Neuronal stem cell (in vitro differentiated cells): ENCODE data around the gene MSANTD4.

Experiments
- DNase-seq: peaks from one replicate; pipeline ENCODE4 v3.0.0-alpha.2; 2013; ENCODE audit warnings: low spot score
- H2AFZ ChIP-seq: one replicate; pipeline ENCODE4 v1.6.1; 2013; ENCODE audit warnings: mild to moderate bottlenecking, low read length, inconsistent platforms
- H2AK5ac ChIP-seq: 2 replicates; pipeline ENCODE4 v1.6.1; 2013; ENCODE audit warnings: low read depth, mild to moderate bottlenecking, inconsistent platforms, low read length, moderate library complexity, mixed read lengths
- H2BK120ac ChIP-seq: 2 replicates; pipeline ENCODE4 v1.6.1; 2013; ENCODE audit warnings: low read depth, mild to moderate bottlenecking, inconsistent platforms, low read length, moderate library complexity, mixed read lengths
- H2BK12ac ChIP-seq: one replicate; pipeline ENCODE4 v1.6.1; 2013; ENCODE audit warnings: low read length, inconsistent platforms
- H2BK15ac ChIP-seq: 2 replicates; pipeline ENCODE4 v1.6.1; 2013; ENCODE audit warnings: mild to moderate bottlenecking, low read length, inconsistent platforms, mixed read lengths
- H2BK5ac ChIP-seq: one replicate; pipeline ENCODE4 v1.6.1; 2013; ENCODE audit warnings: inconsistent platforms, mild to moderate bottlenecking, low read length, moderate library complexity
- H3K14ac ChIP-seq: one replicate; pipeline ENCODE4 v1.6.1; 2013; ENCODE audit warnings: low read length, inconsistent platforms
- H3K18ac ChIP-seq: 2 replicates; pipeline ENCODE4 v1.6.1; 2013; ENCODE audit warnings: low read length, inconsistent platforms
- H3K23ac ChIP-seq: 2 replicates; pipeline ENCODE4 v1.6.1; 2013; ENCODE audit warnings: low read depth, mild to moderate bottlenecking, mixed read lengths, low read length, inconsistent platforms; ENCODE audit not compliant: poor library complexity
- H3K27ac ChIP-seq: replicated peaks from 3 replicates; pipeline ENCODE4 v1.5.1; 2013; ENCODE audit warnings: low read length, inconsistent platforms
- H3K27me3 ChIP-seq, 3 experiments: 2 replicates each; pipeline ENCODE4 v1.6.1; 2013; ENCODE audit warnings: low read length in 3 of 3, mild to moderate bottlenecking in 2 of 3, inconsistent platforms in 1 of 3, low read depth in 1 of 3, mixed read lengths in 1 of 3, moderate library complexity in 1 of 3; ENCODE audit not compliant: control insufficient read depth in 3 of 3, insufficient read depth in 3 of 3
- H3K36me3 ChIP-seq, 2 donors: replicated peaks in 1 of 2; 2 replicates each; pipeline ENCODE4 v1.6.1; 2013; ENCODE audit warnings: low read length in 2 of 2; ENCODE audit not compliant: control insufficient read depth in 2 of 2, insufficient read depth in 2 of 2
- H3K4ac ChIP-seq: 2 replicates; pipeline ENCODE4 v1.6.1; 2013; ENCODE audit warnings: inconsistent platforms, mild to moderate bottlenecking, low read length, moderate library complexity
- H3K4me1 ChIP-seq, 2 donors: 1 replicate in 1 of 2; 2 replicates in 1 of 2; pipeline ENCODE4 v1.6.1; 2013; ENCODE audit warnings: low read length in 2 of 2, low read depth in 1 of 2; ENCODE audit not compliant: control insufficient read depth in 2 of 2, insufficient read depth in 1 of 2
- H3K4me2 ChIP-seq: one replicate; pipeline ENCODE4 v1.6.1; 2013; ENCODE audit warnings: mild to moderate bottlenecking, low read length, inconsistent platforms; ENCODE audit not compliant: insufficient read depth, poor library complexity, severe bottlenecking
- H3K4me3 ChIP-seq, 2 donors: 2 replicates each; pipeline ENCODE4 v1.5.1; 2013; ENCODE audit warnings: low read length in 2 of 2, mild to moderate bottlenecking in 2 of 2, inconsistent platforms in 1 of 2, moderate library complexity in 1 of 2
- H3K79me1 ChIP-seq: one replicate; pipeline ENCODE4 v1.6.1; 2013; ENCODE audit warnings: low read depth, mild to moderate bottlenecking, inconsistent platforms, low read length, moderate library complexity
- H3K9ac ChIP-seq: one replicate; pipeline ENCODE4 v1.6.1; 2013; ENCODE audit warnings: mild to moderate bottlenecking, low read depth, low read length, inconsistent platforms; ENCODE audit not compliant: poor library complexity
- H3K9me3 ChIP-seq, 2 donors: replicated peaks in 1 of 2; 2 replicates each; pipeline versions ENCODE3 to v1.6.1; 2013; ENCODE audit warnings: low read length in 2 of 2, mild to moderate bottlenecking in 2 of 2, inconsistent platforms in 1 of 2, low read depth in 1 of 2, mixed read lengths in 1 of 2, moderate library complexity in 1 of 2; ENCODE audit not compliant: control insufficient read depth in 2 of 2, insufficient read depth in 1 of 2
- H4K8ac ChIP-seq: one replicate; pipeline ENCODE4 v1.6.1; 2013; ENCODE audit warnings: low read depth, mild to moderate bottlenecking, inconsistent platforms, low read length, moderate library complexity
- H4K91ac ChIP-seq: one replicate; pipeline ENCODE4 v1.6.1; 2013; ENCODE audit warnings: low read length, low read depth, mild to moderate bottlenecking, inconsistent platforms; ENCODE audit not compliant: poor library complexity
- WGBS, 2 donors: extraction: QIAGEN DNeasy Blood & Tissue Kit; methylation state at CpG; one replicate each; pipeline ENCODE4 v1.1.7; 2013; ENCODE audit warnings: missing lambda C conversion rate in 2 of 2, mixed read lengths in 1 of 2; ENCODE audit not compliant: insufficient read length in 2 of 2, insufficient replicate concordance in 1 of 2; ENCODE audit errors: extremely low coverage in 2 of 2; 5-methylcytosine and 5-hydroxymethylcytosine counted together

The MSANTD4 gene

DNA sequence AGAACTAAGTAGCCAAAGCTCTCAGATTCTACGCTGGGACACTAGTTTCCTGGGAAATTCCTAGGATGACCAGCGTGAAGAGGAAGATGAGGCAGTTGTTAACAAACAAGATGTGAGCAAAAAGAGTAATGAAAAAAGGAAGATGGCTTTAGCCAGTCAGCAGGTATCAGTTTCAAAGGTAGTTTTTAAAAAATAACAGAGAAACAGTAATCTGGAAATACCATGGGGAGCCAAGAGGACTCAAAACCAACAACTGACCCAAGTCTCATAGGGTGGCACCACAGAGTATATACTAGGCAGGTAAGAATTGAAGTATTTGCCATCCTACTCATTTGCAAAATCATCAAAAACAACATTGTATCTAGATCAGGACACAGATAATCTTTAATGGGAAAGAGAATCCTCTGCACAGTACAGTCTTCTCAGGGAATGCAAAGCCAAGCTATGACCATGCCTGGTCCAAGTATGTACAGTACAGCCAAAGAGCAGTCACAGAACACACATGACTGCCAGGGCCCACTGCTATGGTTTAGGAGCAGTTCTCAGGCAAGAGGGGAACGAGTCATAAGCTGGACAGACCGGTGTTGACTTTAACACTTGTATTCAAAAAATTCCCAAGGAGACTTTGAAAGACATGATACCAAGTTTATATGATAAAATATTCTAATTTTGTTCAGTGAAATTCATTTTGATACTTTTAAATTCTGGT is 20.6 kb downstream of the MSANTD4 start:
- no peak overlapping the region for H2BK12ac ChIP-seq
- no peaks in the 10 kb centered on the region for H3K27me3 ChIP-seq
- peaks cover 9 to 18% of the 10 kb centered on the region in 2 donors for H3K9me3 ChIP-seq
- H2BK15ac ChIP-seq = no peak overlapping the region
- H3K14ac ChIP-seq = no peak overlapping the region
- H4K91ac ChIP-seq = no peak overlapping the region
- H2BK5ac ChIP-seq = no peak overlapping the region
- H3K4me2 ChIP-seq = no peak overlapping the region
- H3K4me3 ChIP-seq = no peak overlapping the region
- H3K4ac ChIP-seq = no peak overlapping the region
- peaks cover 9 to 32% of the 10 kb centered on the region in 2 donors for H3K36me3 ChIP-seq
- no peaks in the 10 kb centered on the region for H3K79me1 ChIP-seq
- no peak overlapping the region for H3K23ac ChIP-seq
- H3K9ac ChIP-seq = no peak overlapping the region
- H3K18ac ChIP-seq = no peak overlapping the region
- H3K4me1 ChIP-seq = no peaks in the 10 kb centered on the region
- no peak overlapping the region for H2AFZ ChIP-seq
- H2AK5ac ChIP-seq = no peak overlapping the region
- no peak overlapping the region for H4K8ac ChIP-seq
- H2BK120ac ChIP-seq = no peak overlapping the region
- WGBS, 2 donors = no CpG with 5 or more reads among the region's 4 CpGs
- DNase-seq = no peak
- H3K27ac ChIP-seq = no peak overlapping the region

DNA sequence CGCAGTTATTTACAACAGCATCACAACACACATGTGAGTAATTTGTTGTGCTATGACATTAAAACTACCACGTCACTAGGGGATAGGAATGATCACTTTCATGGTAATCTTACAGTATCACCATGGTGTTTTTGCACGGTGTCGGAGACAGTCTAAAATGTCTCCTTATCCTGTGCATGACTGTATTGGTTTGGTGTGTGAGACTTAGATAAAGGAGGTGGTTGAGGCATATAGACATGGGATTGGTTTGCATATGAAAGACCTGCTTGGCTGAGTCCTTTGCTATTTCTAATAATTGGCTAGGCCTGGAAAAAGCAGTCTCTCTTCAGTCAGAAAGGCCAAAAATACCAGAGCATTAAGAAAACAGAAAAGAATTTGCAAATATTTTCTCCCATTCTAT is 30.2 kb downstream of the MSANTD4 start:
- H4K8ac ChIP-seq = no peak overlapping the region
- no CpG with 5 or more reads among the region's 4 CpGs for WGBS, 2 donors
- H3K79me1 ChIP-seq = no peaks in the 10 kb centered on the region
- H2AK5ac ChIP-seq = no peak overlapping the region
- no peak overlapping the region for H3K4me2 ChIP-seq
- peaks cover 6 to 17% of the 10 kb centered on the region in 2 donors for H3K36me3 ChIP-seq
- no peak overlapping the region for H2BK12ac ChIP-seq
- H3K27ac ChIP-seq = no peak overlapping the region
- H2AFZ ChIP-seq = no peak overlapping the region
- no peak overlapping the region for H2BK15ac ChIP-seq
- no peak overlapping the region for H3K9ac ChIP-seq
- H2BK5ac ChIP-seq = no peak overlapping the region
- H2BK120ac ChIP-seq = no peak overlapping the region
- H3K9me3 ChIP-seq = peaks cover 0 to 10% of the 10 kb centered on the region in 2 donors
- H3K4ac ChIP-seq = no peak overlapping the region
- no peak overlapping the region for H4K91ac ChIP-seq
- DNase-seq = no peak
- H3K23ac ChIP-seq = no peak overlapping the region
- H3K18ac ChIP-seq = no peak overlapping the region
- peaks cover 0 to 2% of the 10 kb centered on the region in 2 donors for H3K4me1 ChIP-seq
- no peak overlapping the region for H3K14ac ChIP-seq
- no peak overlapping the region for H3K4me3 ChIP-seq
- H3K27me3 ChIP-seq = no peaks in the 10 kb centered on the region

DNA sequence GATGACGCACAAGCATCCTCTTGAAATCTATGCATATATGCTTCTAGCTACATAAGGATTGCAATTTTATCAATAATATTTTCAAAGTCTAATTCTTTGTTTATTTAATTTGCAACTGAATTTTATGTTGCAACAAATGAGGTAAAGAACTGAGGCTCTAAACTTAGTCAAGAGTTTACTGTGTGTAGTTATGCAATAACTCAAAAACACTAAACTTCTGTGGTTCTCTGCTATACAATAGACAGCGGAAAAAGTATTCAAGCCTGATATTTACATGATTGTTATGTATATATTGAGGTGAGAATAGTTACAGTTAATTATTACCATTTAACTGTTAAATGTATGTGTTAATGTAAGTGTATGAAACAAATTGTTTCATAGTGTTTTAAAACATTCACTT is 32.9 kb downstream of the MSANTD4 start:
- no peak overlapping the region for H3K4me3 ChIP-seq
- no CpG with 5 or more reads among the region's 2 CpGs for WGBS, 2 donors
- H3K4me2 ChIP-seq = no peak overlapping the region
- no peak overlapping the region for H2BK12ac ChIP-seq
- no peak overlapping the region for H4K91ac ChIP-seq
- no peak overlapping the region for H4K8ac ChIP-seq
- H2AFZ ChIP-seq = no peak overlapping the region
- H3K27me3 ChIP-seq = no peaks in the 10 kb centered on the region
- peaks cover 0 to 10% of the 10 kb centered on the region in 2 donors for H3K9me3 ChIP-seq
- no peak overlapping the region for H3K9ac ChIP-seq
- H2BK15ac ChIP-seq = no peak overlapping the region
- no peaks in the 10 kb centered on the region for H3K79me1 ChIP-seq
- no peak overlapping the region for H3K4ac ChIP-seq
- DNase-seq = no peak
- H3K14ac ChIP-seq = no peak overlapping the region
- H3K27ac ChIP-seq = no peak overlapping the region
- no peak overlapping the region for H2BK5ac ChIP-seq
- H3K23ac ChIP-seq = no peak overlapping the region
- H3K18ac ChIP-seq = no peak overlapping the region
- H2AK5ac ChIP-seq = no peak overlapping the region
- H3K4me1 ChIP-seq = peaks cover 0 to 2% of the 10 kb centered on the region in 2 donors
- H3K36me3 ChIP-seq = no peaks in the 10 kb centered on the region
- no peak overlapping the region for H2BK120ac ChIP-seq

DNA sequence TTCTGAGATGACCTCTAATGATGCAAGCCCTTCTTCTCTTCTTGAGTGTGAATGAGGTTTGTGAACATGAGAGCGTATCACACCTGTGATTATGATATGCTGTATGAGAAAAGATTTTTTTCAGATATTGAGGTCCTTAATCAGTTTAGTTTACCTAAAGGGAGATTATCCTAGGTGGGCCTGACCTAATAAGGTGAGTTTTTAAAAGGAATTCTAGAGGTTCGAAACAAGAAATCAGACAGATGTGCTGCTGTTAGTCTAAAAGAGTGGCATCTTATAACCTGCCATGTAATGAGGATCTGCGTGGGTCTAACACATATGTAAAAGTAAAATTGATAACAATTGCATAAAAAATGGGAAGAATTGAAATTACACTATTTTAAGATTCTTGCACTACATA is 33.8 kb downstream of the MSANTD4 start:
- Histone ChIP-seq H4K8ac (no peak overlapping the region), H2BK12ac (no peak overlapping the region), H3K4me3 (no peak overlapping the region), H2BK15ac (no peak overlapping the region), H3K27ac (no peak overlapping the region), H2BK120ac (no peak overlapping the region), H3K36me3 (no peaks in the 10 kb centered on the region), H3K9me3 (peaks cover 0 to 2% of the 10 kb centered on the region in 2 donors), H3K79me1 (no peaks in the 10 kb centered on the region), H2AK5ac (no peak overlapping the region), H3K4me1 (peaks cover 0 to 2% of the 10 kb centered on the region in 2 donors), H3K23ac (no peak overlapping the region), H3K27me3 (no peaks in the 10 kb centered on the region), H3K4ac (no peak overlapping the region), H2AFZ (no peak overlapping the region), H3K14ac (no peak overlapping the region), H4K91ac (no peak overlapping the region), H3K9ac (no peak overlapping the region), H2BK5ac (no peak overlapping the region), H3K18ac (no peak overlapping the region), H3K4me2 (no peak overlapping the region)
- no peak for DNase-seq
- no CpG with 5 or more reads among the region's 3 CpGs for WGBS, 2 donors
